ENCODE data around the gene ASF1A. TPM values are rescaled to one million over a fixed set of nuclear protein-coding genes. Genes with fewer than 3 reads are reported as not detected.
A peak's percentile ranks its signal among the peaks of the same experiment; 100 is the strongest.

ASF1A gene
- total RNA-seq, 1 donor from 2014 or later: 17.9 TPM

- no peak for ATAC-seq
Measured at GRCh38 chr6:118917546-118918328, 23.8 kb downstream of the ASF1A start.

- ATAC-seq: no peak
Measured at GRCh38 chr6:118918329-118918725, 24.4 kb downstream of the ASF1A start.

GRCh38 chr6:118921084-118921483, 27.1 kb downstream of the ASF1A start:
- ATAC-seq: no peak

GRCh38 chr6:118923035-118923434, 29.1 kb downstream of the ASF1A start:
- no peak for ATAC-seq

- ATAC-seq: no peak
Measured at GRCh38 chr6:118930680-118931079, 36.7 kb downstream of the ASF1A start.

- ATAC-seq: no peak
Measured at GRCh38 chr6:118931436-118931835, 37.5 kb downstream of the ASF1A start.

GRCh38 chr6:118932421-118932820, 38.5 kb downstream of the ASF1A start:
- ATAC-seq: no peak

GRCh38 chr6:118933855-118934460, 40.0 kb downstream of the ASF1A start:
- no peak for ATAC-seq

- ATAC-seq: peak; percentile 98
Measured at GRCh38 chr6:118934461-118935330, 40.7 kb downstream of the ASF1A start, which contains the start of gene MCM9. Gene MCM9, minus strand, starts transcription at chr6:118935159. Its CDS starts 3,436 bp downstream, at chr6:118931723.

GRCh38 chr6:118935331-118935668, 41.3 kb downstream of the ASF1A start:
- no peak for ATAC-seq

GRCh38 chr6:118935978-118936703, 42.2 kb downstream of the ASF1A start:
- ATAC-seq: no peak

- ATAC-seq: no peak
Measured at GRCh38 chr6:118939683-118940082, 45.7 kb downstream of the ASF1A start.

GRCh38 chr6:118940770-118941169, 46.8 kb downstream of the ASF1A start:
- ATAC-seq: no peak

- no peak for ATAC-seq
Measured at GRCh38 chr6:118945217-118945616, 51.3 kb downstream of the ASF1A start.

- no peak for ATAC-seq
Measured at GRCh38 chr6:118952683-118953082, 58.7 kb downstream of the ASF1A start.

GRCh38 chr6:118953391-118953790, 59.4 kb downstream of the ASF1A start:
- ATAC-seq: no peak

Other genes with a start within 250 kb of the ASF1A start
- 2.3 TPM for gene CEP85L, start 242.6 kb upstream of the ASF1A start, total RNA-seq
- gene MCM9, start 41.0 kb downstream of the ASF1A start, total RNA-seq: 15.6 TPM
- gene FAM184A, start 184.5 kb downstream of the ASF1A start, total RNA-seq: 0.76 TPM

Measured in esophagus mucosa (tissue), 1 donor.